ENCODE data around the gene U2AF1L4.

DNA sequence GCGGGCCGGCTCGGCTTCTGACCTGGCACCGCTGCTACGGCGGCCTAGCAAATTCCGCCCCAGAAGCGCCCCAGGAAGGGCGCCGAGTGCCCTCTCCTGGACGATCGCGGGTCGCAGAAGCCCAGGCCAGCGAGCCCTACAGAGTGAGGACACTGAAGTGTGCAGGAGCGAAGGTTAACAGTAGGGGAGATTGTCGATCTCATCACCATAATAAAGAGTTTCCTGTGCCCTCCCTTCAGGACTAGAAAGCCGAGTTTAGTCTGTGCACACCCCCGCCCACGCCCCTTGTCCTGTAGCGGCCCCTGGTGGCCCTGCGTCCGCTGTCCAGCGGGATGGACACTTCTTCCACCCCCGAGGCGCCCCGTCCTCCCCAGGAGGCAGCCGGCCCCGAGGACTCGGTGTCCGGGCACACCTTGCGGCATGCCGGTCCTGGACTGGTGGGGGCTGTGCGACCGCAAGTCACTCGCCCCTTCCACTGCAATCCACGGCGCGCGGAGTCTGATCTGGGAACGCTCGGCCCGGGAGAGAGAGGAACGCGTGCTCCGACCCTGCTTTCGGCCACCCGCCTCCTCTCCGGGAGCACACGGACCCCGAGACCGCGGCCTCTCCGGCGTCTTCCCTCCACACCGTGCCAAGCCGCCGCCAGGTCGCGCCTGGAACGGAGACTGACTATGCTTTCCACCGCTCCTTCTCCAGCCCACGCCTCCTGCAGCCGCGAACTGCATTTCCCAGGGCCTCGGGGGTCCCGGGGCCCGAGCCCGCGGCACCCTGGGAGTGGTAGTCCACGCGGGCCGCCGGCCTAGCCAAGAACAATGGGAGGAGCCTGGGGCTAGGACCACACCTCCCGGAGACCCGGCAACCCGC, 28.2 kb downstream of the U2AF1L4 start:
- TF ChIP-seq, protein P1, sequence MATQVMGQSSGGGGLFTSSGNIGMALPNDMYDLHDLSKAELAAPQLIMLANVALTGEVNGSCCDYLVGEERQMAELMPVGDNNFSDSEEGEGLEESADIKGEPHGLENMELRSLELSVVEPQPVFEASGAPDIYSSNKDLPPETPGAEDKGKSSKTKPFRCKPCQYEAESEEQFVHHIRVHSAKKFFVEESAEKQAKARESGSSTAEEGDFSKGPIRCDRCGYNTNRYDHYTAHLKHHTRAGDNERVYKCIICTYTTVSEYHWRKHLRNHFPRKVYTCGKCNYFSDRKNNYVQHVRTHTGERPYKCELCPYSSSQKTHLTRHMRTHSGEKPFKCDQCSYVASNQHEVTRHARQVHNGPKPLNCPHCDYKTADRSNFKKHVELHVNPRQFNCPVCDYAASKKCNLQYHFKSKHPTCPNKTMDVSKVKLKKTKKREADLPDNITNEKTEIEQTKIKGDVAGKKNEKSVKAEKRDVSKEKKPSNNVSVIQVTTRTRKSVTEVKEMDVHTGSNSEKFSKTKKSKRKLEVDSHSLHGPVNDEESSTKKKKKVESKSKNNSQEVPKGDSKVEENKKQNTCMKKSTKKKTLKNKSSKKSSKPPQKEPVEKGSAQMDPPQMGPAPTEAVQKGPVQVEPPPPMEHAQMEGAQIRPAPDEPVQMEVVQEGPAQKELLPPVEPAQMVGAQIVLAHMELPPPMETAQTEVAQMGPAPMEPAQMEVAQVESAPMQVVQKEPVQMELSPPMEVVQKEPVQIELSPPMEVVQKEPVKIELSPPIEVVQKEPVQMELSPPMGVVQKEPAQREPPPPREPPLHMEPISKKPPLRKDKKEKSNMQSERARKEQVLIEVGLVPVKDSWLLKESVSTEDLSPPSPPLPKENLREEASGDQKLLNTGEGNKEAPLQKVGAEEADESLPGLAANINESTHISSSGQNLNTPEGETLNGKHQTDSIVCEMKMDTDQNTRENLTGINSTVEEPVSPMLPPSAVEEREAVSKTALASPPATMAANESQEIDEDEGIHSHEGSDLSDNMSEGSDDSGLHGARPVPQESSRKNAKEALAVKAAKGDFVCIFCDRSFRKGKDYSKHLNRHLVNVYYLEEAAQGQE (IDR thresholded peaks at IDR 0.05; ENCODE audit: borderline replicate concordance): peak; percentile 51
- TF ChIP-seq, protein P2, sequence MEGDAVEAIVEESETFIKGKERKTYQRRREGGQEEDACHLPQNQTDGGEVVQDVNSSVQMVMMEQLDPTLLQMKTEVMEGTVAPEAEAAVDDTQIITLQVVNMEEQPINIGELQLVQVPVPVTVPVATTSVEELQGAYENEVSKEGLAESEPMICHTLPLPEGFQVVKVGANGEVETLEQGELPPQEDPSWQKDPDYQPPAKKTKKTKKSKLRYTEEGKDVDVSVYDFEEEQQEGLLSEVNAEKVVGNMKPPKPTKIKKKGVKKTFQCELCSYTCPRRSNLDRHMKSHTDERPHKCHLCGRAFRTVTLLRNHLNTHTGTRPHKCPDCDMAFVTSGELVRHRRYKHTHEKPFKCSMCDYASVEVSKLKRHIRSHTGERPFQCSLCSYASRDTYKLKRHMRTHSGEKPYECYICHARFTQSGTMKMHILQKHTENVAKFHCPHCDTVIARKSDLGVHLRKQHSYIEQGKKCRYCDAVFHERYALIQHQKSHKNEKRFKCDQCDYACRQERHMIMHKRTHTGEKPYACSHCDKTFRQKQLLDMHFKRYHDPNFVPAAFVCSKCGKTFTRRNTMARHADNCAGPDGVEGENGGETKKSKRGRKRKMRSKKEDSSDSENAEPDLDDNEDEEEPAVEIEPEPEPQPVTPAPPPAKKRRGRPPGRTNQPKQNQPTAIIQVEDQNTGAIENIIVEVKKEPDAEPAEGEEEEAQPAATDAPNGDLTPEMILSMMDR (IDR thresholded peaks at IDR 0.05; ENCODE audit: poor library complexity, severe bottlenecking): peak; percentile 92
- TF ChIP-seq EZH2 (IDR thresholded peaks at IDR 0.05; ENCODE audit: borderline replicate concordance, insufficient read depth, low read length, poor library complexity, severe bottlenecking) (no peak), SMC3 (conservative IDR thresholded peaks at IDR 0.05; ENCODE audit: poor library complexity) (peak; percentile 87), EP300 (conservative IDR thresholded peaks at IDR 0.05; ENCODE audit: poor library complexity, severe bottlenecking) (peak; percentile 42), MXI1 (conservative IDR thresholded peaks at IDR 0.05; ENCODE audit: poor library complexity, severe bottlenecking) (peak; percentile 96), RAD21 (conservative IDR thresholded peaks at IDR 0.05) (peak; percentile 86), POLR2AphosphoS5 (IDR thresholded peaks at IDR 0.05) (peak; percentile 33), TAF1 (IDR thresholded peaks at IDR 0.05; ENCODE audit: low read depth) (no peak)
